HG03039 (cell line): ENCODE data around the gene TBX3.

Experiments
- ATAC-seq: cut with Tn5 transposase; IDR thresholded peaks from one replicate; pipeline ENCODE4 v1.9.1; 2021; ENCODE audit warnings: mild to moderate bottlenecking, moderate library complexity; ENCODE audit not compliant: unreplicated experiment

Gene TBX3

GRCh38 chr12:114636723-114637480 is 47.1 kb downstream of the TBX3 start:
- no peak for ATAC-seq

DNA sequence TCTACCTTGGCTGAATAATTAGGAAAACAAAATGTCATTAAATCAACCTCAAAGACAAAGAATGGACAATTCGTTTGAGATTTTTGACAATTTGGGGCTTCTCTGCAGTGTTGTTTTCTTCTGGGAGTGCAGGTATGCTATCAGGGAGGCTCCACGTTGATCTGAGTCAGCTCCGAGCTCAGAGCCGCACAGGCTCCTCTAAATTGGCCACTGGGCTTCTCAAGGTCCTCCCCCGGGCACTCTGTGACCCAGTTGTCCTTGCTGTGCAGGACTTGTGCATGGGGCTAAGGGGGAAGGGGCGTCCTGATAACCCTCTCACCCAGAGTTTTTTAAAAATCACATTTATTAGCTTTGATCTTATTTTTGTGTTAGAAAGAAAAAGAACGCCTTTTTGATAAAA is 52.7 kb downstream of the TBX3 start:
- no peak for ATAC-seq

DNA sequence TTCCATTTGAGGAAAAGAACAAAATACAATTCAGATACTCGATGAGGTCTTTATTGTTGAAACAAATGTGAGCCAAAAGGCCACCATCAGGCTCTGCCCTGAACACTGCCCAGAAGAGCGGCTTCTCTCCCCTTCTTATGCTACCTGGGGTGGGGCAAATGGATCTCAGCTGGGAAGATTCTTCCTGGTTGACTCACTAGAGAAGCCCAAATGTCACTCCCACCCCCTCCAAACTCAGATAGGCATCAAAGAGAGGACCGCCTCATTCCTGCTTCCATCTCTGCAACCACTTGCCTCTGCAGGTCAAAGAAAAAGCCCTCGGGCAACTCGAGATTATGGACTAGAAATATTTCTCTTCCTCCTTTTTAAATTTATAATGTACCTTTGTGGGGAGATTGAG is 55.8 kb downstream of the TBX3 start:
- no peak for ATAC-seq

GRCh38 chr12:114627393-114627792 is 56.6 kb downstream of the TBX3 start:
- no peak for ATAC-seq

DNA sequence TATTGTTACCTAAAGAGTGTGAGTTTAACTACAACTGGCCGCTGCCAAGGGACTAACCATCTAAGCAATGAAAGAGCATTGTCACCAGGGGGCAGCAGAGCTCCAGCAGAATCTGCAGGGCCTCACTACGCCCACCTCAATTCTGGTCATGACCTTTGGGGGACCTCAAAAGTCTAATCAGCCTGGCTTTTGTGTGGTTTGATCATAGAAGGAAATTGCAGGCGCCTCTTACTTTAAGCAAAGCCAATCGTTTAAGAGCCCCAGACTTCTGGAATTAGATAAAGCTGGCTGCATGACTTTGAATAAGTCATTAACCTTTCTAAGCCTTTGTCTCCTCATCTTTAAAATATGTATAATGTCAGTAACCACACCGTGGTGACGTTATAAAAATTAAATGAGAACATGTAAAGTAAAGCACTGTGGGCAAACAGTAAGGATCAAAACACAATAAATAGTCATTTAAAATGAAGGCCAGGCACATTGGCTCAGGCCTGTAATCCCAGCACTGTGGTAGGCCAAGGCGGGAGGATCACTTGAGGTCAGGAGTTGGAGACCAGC is 58.6 kb downstream of the TBX3 start:
- ATAC-seq: no peak

DNA sequence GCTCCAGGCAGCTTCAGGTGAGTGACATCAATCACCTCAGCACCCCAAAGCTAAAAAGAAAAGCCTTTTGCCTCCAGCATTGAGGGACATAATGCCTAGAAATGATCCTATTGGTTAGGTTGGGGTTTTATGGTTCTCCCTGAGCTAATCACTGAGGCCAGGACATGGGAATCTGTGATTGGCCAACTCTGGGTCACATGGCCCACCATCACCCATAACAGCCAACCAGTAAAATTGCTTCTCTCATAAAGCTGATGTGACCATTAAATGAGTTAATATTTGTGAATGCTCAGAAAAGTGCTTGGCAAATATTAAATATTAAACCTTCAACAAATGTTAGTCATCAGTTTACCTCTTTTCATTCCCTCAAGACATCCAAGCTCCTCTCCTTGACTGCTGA is 60.2 kb downstream of the TBX3 start:
- no peak for ATAC-seq
